GM11168 (cell line): ENCODE results near the gene ASCC3.

ENCODE experiments used
- in situ Hi-C: fragments of 300-500 bp; cut with MboI; formaldehyde crosslinking; loops from one replicate; pipeline ENCODE4 v1.12.0; 2022; ENCODE audit warnings: low sequenced_read_pairs; ENCODE audit not compliant: unreplicated experiment

ASCC3 gene

DNA sequence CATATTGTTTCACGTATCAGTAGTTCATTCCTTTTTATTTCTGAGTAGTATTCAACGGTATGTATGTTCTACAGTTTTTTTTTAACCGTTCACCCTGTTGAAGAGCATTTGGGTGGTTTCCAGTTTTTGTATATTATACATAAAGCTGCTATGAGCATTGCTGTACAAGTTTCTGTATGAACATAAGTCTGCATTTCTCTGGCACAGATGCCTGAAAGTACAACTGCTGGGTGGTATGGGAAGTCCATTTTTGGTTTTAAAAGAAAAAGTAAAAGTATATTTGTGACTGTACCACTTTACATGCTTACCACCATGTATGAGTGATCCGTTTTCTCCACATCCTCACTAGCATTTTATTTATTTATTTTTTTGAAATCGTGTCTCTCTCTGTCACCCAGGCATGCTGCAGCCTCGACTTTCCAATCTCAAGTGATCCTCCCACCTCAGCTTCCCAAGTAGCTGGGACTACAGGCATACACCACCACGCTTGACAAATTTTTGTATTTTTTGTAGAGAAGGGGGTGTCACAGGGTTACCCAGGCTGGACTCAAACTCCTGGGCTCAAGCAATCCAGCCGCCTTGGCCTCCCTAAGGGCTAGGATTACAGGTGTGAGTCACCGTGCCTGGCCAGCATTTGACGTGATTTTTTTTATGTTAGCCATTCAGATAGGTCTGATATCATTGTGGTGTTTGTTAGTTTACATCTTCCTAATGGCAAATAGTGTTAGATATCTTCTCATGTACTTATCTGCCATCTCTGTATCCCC is 405.4 kb downstream of the ASCC3 start:
- in situ Hi-C loops: loop anchor here (5.0 to 10.0 kb wide), 2 partner anchors 101 to 358 kb away; no protein-coding TSS in a partner anchor

DNA sequence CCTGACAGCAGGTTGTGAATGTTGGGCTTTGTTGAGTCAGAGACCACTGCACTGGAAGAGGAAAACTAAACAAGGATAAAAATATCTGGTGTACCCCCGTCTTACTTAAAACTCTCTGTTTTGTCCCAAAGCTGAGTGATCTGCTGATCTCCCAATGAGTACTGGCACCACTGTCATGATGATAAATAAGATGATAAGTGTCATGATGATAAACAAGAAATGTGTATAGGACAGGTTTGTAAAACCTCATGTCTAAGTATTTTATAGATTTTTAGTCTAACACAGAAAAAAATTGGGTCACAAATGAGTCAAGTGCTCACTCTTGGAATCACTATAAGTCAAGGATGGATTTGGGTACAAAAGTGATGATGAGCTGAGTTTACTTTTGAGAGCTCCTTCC is 407.9 kb downstream of the ASCC3 start:
- in situ Hi-C loops: loop anchor here (10.0 to 25.0 kb wide), 4 partner anchors 98 to 1636 kb away; partner anchors contain the start of gene POU3F2

DNA sequence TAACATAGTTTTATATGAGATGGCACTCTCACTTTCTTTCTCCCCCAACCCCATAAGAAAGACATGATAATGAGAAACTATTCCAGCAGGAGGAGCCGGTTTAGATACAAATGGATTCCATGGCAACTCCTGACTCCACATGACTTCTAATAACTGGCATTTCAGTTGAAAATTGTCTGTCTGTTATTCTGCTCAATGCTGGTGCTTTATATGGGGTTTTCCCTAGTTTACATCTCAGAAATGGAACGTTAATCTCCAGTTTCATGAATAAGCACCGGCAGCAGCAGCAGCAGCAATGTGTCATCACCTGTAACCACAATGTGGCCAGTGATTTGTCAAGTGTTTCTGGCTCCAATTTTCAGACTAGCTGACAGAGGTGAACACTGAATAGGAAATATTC is 408.5 kb downstream of the ASCC3 start:
- in situ Hi-C loops: loop anchor here (10.0 to 25.0 kb wide), 4 partner anchors 98 to 1635 kb away; partner anchors contain the start of gene POU3F2

DNA sequence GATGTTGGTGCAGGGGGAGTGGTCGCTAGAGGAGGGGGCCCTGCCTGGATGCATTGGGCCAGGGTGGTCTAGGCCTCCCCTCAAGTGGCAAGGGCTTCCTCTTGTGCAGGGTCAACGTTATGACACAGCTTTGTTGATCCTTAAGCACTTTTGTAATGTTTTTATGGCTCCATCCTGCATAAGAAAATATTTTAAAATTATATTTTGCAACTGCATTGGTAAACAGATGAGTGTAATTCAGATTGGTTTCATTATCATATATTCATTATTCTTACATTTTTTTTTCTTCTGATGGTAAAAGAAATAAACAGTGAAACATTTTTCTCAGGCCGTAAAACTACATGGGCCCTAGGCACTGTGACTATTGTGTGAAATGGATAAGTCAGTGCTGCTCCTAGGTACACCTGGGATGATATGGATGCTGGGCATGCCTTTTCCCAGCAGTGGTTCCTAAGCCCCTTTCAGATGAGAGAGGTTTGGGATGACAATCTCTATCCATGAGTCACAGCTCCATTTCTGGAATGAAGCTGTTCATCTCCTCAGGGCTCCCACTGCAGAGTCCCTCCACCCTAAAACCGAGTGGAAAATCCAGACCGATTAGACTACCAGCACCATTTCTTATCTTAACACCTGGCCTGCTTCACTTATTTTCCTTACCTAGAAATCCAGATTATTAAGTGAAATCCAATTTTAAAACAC is 410.6 kb downstream of the ASCC3 start:
- in situ Hi-C loops: loop anchor here (10.0 to 25.0 kb wide), 4 partner anchors 96 to 1633 kb away; partner anchors contain the start of gene POU3F2

DNA sequence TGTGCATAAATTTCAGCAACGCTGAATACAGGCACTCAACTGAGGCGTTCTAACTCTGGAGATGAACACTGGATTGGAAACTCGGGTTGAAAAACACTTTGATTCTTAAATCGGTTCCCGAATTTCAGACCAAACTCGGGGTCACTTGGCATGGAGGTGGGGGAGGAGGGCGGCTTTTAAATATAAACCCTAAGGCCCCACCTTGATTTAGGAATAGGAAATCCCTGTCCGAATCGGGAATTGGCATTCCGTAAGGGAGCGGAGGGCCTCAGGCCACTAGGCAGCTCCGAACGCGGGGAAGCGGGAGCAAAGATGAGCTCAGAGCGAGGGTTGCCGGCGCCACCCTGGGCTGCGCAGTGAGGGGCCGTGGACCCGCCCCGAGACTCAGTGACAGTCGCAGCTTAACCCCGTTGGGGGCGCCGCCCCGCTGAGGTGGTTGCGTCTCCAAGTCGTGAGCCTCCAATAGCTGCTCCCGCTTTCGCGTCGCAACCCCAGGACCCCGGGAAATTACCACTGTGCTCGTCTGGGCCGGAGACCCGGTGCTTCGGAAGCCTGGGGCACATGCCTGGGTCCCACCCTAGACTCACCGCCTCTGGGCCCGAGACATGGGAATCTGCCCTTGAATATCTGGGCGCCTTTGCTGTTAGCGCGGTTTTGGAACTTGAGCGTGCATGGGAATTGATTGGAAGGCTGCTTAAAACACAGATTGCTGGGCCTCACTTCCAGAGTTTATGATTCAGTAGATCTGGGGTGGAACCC is 411.8 kb downstream of the ASCC3 start:
- in situ Hi-C loops: loop anchor here (25.0 kb wide), 3 partner anchors 232 to 1632 kb away; partner anchors contain the start of gene POU3F2

DNA sequence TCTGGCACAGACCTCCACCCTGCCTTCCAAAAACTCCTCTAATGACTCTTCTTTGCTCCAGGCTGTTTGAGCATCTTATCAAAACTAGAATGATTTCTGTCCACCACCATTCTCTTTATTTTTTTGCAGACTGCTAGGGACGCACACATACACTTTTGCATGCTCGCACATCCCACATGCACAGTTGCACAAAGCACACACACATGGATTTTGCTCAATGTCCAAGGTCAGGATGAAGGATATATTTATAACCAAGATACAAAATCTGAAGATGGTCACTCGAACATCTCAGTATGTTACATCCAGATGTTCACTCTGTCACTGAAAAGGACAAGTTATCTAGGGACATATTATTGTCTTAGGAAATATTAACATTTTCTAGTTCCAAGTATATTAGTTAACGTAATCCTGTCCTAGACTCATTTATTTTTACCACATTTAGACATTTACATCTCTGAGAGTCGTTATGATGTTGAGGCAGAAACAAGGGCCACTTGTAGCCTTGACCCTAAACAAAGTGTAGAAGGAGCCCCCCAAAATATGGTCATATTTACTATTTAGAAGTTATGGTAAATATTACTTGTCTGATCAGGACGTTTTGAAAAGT is 413.0 kb downstream of the ASCC3 start:
- in situ Hi-C loops: loop anchor here (25.0 kb wide), 3 partner anchors 231 to 1631 kb away; partner anchors contain the start of gene POU3F2

DNA sequence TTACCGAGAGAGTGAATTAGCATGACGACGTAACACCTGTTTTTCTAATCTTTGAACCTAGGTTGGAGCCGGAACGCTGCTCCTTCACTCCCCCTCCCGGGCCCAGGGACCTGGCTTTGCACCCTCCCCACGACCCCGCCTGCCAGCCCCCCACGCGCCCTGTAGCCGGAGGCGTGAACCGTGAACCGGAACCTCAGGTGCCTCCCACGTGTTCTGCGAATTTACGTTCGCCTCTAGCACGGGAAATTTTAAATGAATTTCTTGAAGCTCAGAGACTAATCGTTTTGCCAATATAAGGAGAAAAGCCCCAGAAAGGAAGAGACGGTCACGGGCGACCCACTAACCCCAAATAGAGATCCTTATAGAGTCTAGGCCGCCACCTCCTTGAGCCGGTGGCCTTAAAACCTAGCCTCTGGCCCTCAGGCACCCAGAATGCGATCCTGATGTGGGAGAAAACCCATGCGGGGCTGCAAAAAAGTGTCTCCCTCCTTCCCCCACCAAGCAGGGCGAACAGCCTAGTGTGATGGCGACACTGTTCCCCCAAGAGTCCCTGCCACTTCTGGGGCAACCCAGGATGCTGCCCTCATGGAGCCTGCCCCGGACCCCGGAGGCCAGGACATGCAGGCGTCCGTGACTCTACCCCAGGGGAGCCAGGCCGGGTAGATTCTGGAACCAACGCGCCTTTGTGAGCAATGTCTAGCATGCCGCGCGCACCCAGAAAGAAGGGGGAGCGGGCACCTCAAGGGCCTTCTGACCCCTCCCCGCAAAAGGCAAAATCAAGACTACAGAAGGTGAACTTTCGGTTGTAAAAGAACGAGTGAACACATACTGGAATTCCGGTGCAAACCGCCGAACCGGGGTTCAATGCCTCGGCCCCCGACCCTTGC is 413.8 kb downstream of the ASCC3 start:
- in situ Hi-C loops: loop anchor here (25.0 kb wide), 3 partner anchors 230 to 1630 kb away; partner anchors contain the start of gene POU3F2

DNA sequence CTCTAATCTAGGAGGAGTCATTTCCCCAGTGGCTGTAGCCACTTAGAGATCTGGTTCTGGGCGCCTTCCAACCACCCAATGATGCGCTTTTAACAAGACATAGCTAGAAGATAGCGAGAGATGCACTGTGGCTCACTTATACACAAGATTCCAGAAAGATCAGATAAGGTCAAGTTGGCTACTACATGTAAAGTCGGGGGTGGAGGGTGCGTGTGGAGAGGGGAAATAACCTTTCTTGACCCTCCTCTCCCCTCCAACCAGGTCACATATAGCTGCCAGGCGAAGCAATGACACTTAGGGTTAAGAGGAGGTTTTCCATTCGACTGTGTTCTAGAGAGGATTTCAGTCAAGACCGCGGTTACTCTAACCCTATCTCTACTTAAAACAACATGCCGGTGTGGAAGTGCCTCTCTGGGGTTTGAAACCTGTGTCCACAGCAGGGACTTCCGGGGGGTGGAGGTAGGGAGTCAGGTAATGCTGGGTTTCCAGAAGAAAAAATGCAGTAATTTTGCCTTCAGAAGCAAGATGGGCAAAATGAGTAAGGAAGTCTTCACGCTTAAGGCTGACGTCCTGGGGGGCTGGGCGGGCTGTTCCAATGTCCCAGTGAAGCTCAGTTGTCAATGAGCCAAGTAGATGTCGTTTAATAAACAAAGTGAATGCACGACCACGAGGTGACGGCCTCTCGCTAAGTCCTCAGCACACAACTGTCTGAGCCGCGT is 414.6 kb downstream of the ASCC3 start:
- in situ Hi-C loops: loop anchor here (25.0 kb wide), 3 partner anchors 229 to 1629 kb away; partner anchors contain the start of gene POU3F2

DNA sequence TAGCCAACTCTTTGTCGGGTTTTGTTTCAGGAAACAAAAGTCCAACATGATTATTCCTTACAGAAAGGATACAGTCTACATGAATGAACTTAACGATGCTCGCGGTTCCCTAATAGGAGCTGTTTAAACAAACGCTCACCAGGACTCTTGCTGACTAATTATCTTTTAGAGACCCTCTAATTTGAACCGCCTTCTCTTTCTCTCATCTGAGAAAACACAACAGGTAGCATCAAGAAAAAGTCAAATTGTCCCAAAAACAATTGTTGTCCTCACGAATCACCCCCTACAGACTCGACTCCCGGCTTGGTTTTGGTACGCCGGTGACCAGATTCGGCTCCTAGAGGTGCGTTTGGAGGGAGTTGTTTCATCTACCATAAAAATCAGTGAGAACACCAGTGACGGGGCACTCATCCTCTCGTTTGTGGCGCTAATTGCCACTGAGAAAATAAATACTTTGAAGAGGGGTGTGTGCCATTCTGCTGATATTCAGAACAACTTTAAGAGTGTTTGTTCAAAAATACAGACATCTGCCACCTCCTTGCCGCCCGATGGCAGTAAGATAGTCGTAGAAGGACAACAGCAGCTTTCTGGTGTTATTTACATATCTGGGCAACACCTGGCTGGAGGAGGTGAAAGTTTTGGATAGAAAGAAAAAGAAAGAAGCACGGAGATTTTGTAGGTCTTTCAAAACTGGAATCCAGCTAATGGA is 415.3 kb downstream of the ASCC3 start:
- in situ Hi-C loops: loop anchor here (25.0 kb wide), 3 partner anchors 229 to 1629 kb away; partner anchors contain the start of gene POU3F2

DNA sequence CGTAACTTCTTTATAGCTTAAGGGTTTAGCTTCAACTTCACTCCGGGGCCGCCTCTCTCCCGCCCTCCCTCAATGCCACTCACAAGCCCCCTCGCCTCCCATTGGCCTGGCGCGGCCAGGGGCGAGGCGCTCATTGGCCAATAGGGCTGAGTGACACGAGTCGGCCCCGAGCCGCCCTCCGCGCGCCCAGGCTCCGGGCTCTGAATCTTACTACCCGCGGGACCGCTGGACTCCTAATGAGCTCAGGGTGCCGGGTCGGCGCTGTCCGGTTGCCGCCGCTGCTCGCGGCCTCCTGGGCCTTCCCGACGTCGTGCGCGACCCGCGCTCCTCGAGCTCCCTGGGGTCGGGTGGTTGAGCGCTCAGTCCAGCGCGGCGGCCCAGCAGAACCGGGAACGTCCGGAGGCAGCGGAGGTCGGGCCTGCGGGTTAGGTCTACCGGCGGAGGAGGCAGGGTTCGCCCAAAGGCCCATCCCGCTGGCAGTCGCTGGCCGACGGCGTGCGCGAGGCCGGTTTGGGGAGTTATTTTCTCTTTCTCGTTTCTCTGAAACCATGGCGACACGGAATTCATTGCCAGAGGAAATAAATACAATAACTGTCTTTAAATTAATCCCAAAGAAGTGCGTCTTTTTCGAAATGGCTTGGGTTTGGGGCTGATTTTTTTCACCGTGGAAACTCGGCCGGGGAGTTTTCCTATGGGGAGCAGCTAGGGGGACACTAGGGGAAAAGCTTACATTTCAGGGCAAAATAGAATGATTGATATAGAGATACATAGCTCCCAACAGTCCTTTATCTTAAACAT is 416.0 kb downstream of the ASCC3 start, which contains the start of gene SIM1:
Gene SIM1, minus strand, starts transcription at position 19 of the 798 bp plus-strand sequence. CDS start 1,453 bp downstream, outside the sequence.
- in situ Hi-C loops: loop anchor here (25.0 kb wide), 3 partner anchors 228 to 1628 kb away; partner anchors contain the start of gene POU3F2

DNA sequence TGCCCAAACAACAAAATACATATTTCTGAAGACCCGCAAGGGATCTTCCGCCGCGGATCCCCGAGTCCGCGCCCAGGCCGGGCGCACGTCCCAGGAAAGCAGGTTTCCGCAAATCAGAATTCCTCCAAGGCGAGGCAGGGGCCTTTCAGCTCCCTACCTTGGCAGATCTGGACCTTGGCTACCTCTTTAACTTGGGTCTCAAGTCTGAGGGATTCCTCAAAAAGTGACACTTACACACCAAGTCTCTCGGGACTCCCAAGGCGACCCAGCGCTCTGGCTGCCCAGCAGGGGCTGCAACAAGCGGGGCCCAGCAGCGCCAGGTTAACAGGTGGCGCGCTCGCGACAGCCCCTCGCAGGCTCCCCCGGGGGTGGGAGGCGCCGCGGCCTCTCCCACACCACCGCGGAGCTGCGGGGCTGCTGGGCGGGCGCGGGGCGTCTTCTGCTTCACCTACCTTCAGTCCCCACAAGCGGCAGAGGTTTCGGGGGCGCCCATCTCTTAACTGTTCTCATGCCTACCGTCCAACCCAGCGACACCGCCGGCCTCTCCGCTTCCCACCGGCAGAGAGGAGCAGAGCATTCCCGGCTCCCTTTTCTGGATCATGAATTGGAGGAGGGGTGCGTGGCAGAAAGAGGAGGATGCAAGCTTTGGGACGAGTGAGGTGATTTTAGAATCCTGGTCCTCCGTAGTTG is 416.8 kb downstream of the ASCC3 start:
- in situ Hi-C loops: loop anchor here (25.0 kb wide), 3 partner anchors 227 to 1627 kb away; partner anchors contain the start of gene POU3F2

DNA sequence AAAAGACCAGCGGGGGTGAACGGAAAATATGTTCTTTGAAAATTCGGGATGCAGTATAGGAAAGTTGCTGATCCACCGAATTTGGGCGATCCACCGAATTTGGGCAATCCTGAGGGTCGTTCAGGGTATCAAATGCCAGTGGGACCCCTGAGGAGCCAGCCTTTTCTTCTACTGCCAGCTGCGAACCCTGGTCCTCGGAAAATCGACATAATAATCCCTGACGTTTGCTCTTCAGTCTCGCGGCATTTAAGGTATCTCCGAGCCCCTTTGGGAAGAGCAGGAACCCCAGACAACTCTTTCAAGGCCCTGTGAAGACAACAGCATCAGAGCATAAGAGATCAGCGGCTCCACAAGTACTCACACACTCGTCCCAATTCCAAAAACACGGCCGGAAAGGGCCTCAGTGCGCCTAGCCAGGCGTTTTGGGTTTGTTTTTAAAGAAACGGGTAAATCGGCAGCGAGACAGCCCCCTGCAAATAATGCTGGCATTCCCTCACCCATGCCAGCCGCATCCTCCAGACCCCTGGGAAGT is 417.4 kb downstream of the ASCC3 start:
- in situ Hi-C loops: loop anchor here (25.0 kb wide), 3 partner anchors 226 to 1626 kb away; partner anchors contain the start of gene POU3F2

DNA sequence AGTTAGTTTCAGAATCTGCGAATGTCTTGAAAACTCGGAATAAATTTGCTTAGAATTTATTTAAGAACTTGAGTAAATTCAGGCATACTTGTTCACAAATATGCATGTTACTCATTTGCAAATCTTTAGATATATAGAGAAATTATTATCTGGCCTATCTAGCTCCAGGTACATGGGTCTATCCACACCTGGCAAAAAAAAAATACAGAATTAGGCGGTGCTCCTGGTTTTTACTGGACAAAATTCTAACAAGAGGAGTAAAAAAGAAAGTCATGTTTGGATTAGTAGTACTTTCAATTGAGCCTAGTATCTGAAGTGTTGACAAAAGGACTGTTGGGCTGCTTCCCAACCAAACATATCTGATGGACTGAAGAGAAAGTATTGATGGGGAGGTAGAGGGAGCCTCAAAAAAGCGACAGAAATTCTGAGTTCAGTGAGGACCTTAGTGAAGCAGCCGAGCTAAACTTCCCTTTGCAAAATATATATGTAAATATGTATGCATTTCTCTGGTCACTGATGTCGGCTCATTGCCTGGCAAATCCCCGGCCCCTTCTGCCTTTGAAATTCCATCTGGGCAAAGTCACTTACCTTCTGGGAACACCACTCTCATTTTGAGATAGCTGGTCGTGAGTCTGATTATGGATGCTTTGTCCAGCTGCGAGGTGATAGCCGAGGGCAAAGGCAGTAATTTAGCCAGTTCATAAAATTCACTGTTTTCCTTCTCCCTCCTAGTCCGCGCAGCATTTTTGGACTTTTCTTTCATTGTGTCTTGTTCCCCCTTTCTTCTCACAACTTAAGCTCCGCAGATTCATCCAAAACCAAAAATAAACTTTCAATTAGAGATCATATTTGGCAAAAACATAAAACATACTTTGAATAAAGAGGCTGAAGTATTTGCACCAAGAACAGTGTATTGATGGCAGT is 418.2 kb downstream of the ASCC3 start:
- in situ Hi-C loops: loop anchor here (25.0 kb wide), 3 partner anchors 226 to 1626 kb away; partner anchors contain the start of gene POU3F2
